ENCODE results near the gene ZFR2.

GRCh38 chr19:3825286-3825956 lies 43.4 kb downstream of the ZFR2 start:
- TF ChIP-seq, protein P1, sequence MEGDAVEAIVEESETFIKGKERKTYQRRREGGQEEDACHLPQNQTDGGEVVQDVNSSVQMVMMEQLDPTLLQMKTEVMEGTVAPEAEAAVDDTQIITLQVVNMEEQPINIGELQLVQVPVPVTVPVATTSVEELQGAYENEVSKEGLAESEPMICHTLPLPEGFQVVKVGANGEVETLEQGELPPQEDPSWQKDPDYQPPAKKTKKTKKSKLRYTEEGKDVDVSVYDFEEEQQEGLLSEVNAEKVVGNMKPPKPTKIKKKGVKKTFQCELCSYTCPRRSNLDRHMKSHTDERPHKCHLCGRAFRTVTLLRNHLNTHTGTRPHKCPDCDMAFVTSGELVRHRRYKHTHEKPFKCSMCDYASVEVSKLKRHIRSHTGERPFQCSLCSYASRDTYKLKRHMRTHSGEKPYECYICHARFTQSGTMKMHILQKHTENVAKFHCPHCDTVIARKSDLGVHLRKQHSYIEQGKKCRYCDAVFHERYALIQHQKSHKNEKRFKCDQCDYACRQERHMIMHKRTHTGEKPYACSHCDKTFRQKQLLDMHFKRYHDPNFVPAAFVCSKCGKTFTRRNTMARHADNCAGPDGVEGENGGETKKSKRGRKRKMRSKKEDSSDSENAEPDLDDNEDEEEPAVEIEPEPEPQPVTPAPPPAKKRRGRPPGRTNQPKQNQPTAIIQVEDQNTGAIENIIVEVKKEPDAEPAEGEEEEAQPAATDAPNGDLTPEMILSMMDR (IDR thresholded peaks at IDR 0.05), result no peak
- TF ChIP-seq POLR2AphosphoS5 (IDR thresholded peaks at IDR 0.05) (no peak), POLR2A (IDR thresholded peaks at IDR 0.05) (no peak)

Data from transverse colon (tissue), 4 donors.